H9 (cell line): Measurements from ENCODE around the gene KCTD4. TPM values are rescaled to one million over a fixed set of nuclear protein-coding genes. Genes with fewer than 3 reads are reported as not detected.

Experiments
- DNase-seq: peaks from one replicate; pipeline ENCODE4 v3.0.0-alpha.2; 2017
- H2AFZ ChIP-seq: one replicate; pipeline ENCODE4 v1.6.1; 2013; ENCODE audit warnings: mild to moderate bottlenecking, low read length, control low read depth, moderate library complexity
- H2AK5ac ChIP-seq: 2 replicates; pipeline ENCODE4 v1.6.1; 2013; ENCODE audit warnings: low read length, control low read depth, mixed read lengths; ENCODE audit not compliant: insufficient read length
- H2BK120ac ChIP-seq: one replicate; pipeline ENCODE4 v1.6.1; 2013; ENCODE audit warnings: low read depth, mild to moderate bottlenecking, low read length, control low read depth, inconsistent platforms; ENCODE audit not compliant: poor library complexity, severe bottlenecking
- H2BK12ac ChIP-seq: 2 replicates; pipeline ENCODE4 v1.6.1; 2013; ENCODE audit warnings: low read length, control low read depth, mixed read lengths, low read depth; ENCODE audit not compliant: insufficient read length
- H2BK15ac ChIP-seq: 2 replicates; pipeline ENCODE4 v1.6.1; 2013; ENCODE audit warnings: low read depth, low read length, control low read depth
- H2BK20ac ChIP-seq: one replicate; pipeline ENCODE4 v1.6.1; 2013; ENCODE audit warnings: low read depth, mild to moderate bottlenecking, low read length, control low read depth, inconsistent platforms; ENCODE audit not compliant: poor library complexity, severe bottlenecking
- H2BK5ac ChIP-seq: 2 replicates; pipeline ENCODE4 v1.6.1; 2013; ENCODE audit warnings: low read length, control low read depth, mixed read lengths; ENCODE audit not compliant: insufficient read length
- H3K14ac ChIP-seq: 2 replicates; pipeline ENCODE4 v1.6.1; 2013; ENCODE audit warnings: low read length, control low read depth; ENCODE audit not compliant: insufficient read depth
- H3K18ac ChIP-seq: 2 replicates; pipeline ENCODE4 v1.6.1; 2013; ENCODE audit warnings: low read depth, mild to moderate bottlenecking, mixed read lengths, low read length, control low read depth; ENCODE audit not compliant: insufficient read length
- H3K23ac ChIP-seq: 2 replicates; pipeline ENCODE4 v1.6.1; 2013; ENCODE audit warnings: low read length, control low read depth, mixed read lengths, low read depth; ENCODE audit not compliant: insufficient read length
- H3K23me2 ChIP-seq: 2 replicates; pipeline ENCODE4 v1.6.1; 2013; ENCODE audit warnings: low read depth, mild to moderate bottlenecking, mixed read lengths, low read length, control low read depth; ENCODE audit not compliant: insufficient read length, poor library complexity, severe bottlenecking
- H3K27ac ChIP-seq: 2 replicates; pipeline ENCODE4 v1.5.1; 2013; ENCODE audit warnings: low read length, control low read depth, mixed read lengths, low read depth; ENCODE audit not compliant: insufficient read length
- H3K27me3 ChIP-seq: 2 replicates; pipeline ENCODE4 v1.6.1; 2013; ENCODE audit warnings: low read length, control low read depth, inconsistent platforms; ENCODE audit not compliant: insufficient read depth
- H3K4ac ChIP-seq: 2 replicates; pipeline ENCODE4 v1.6.1; 2013; ENCODE audit warnings: low read depth, mild to moderate bottlenecking, control low read depth, inconsistent platforms, low read length, moderate library complexity
- H3K4me1 ChIP-seq: 2 replicates; pipeline ENCODE4 v1.6.1; 2013; ENCODE audit warnings: low read length, control low read depth, inconsistent platforms; ENCODE audit not compliant: insufficient read depth
- H3K4me2 ChIP-seq: 2 replicates; pipeline ENCODE4 v1.6.1; 2013; ENCODE audit warnings: low read length, control low read depth, mixed read lengths; ENCODE audit not compliant: insufficient read length, insufficient read depth
- H3K56ac ChIP-seq: 2 replicates; pipeline ENCODE4 v1.6.1; 2013; ENCODE audit warnings: low read depth, mild to moderate bottlenecking, mixed read lengths, low read length, control low read depth; ENCODE audit not compliant: insufficient read length
- H3K79me1 ChIP-seq: 2 replicates; pipeline ENCODE4 v1.6.1; 2013; ENCODE audit warnings: low read depth, mild to moderate bottlenecking, moderate library complexity, low read length, control low read depth, inconsistent platforms; ENCODE audit not compliant: insufficient read depth, poor library complexity, severe bottlenecking
- H3K79me2 ChIP-seq: 2 replicates; pipeline ENCODE4 v1.6.1; 2013; ENCODE audit warnings: low read length, control low read depth, inconsistent platforms; ENCODE audit not compliant: insufficient read depth
- H3K9ac ChIP-seq: 2 replicates; pipeline ENCODE4 v1.6.1; 2013; ENCODE audit warnings: low read length, control low read depth, mixed read lengths; ENCODE audit not compliant: insufficient read length; ENCODE audit errors: extremely low read depth
- H3K9me3 ChIP-seq: one replicate; pipeline ENCODE4 v1.6.1; 2013; ENCODE audit warnings: low read depth, low read length, inconsistent platforms; ENCODE audit not compliant: control insufficient read depth
- H3T11ph ChIP-seq: one replicate; pipeline ENCODE4 v1.6.1; 2013; ENCODE audit warnings: mild to moderate bottlenecking, low read length, control low read depth, inconsistent platforms
- H4K20me1 ChIP-seq: one replicate; pipeline ENCODE4 v1.6.1; 2013; ENCODE audit not compliant: control insufficient read depth, insufficient read length, insufficient read depth
- H4K5ac ChIP-seq: 2 replicates; pipeline ENCODE4 v1.6.1; 2013; ENCODE audit warnings: low read depth, mild to moderate bottlenecking, mixed read lengths, low read length, control low read depth; ENCODE audit not compliant: insufficient read length
- H4K8ac ChIP-seq: replicated peaks from 2 replicates; pipeline ENCODE4 v1.6.1; 2013; ENCODE audit warnings: low read length, control low read depth, mixed read lengths, low read depth; ENCODE audit not compliant: insufficient read length
- H4K91ac ChIP-seq: 2 replicates; pipeline ENCODE4 v1.6.1; 2013; ENCODE audit warnings: low read depth, mild to moderate bottlenecking, moderate library complexity, mixed read lengths, low read length, control low read depth; ENCODE audit not compliant: insufficient read length
- H3K27ac Mint-ChIP-seq, 3 experiments: 2 replicates in 2 of 3; 3 replicates in 1 of 3; pipeline ENCODE4 v1.8.0; 2020 to 2021; ENCODE audit warnings: mixed read lengths in 3 of 3, mild to moderate bottlenecking in 1 of 3, moderate library complexity in 1 of 3
- H3K27me3 Mint-ChIP-seq: 2 replicates; pipeline ENCODE4 v1.8.0; 2021; ENCODE audit warnings: low read depth, mild to moderate bottlenecking, moderate library complexity, mixed read lengths
- H3K36me3 Mint-ChIP-seq, 3 experiments: 2 replicates in 2 of 3; 3 replicates in 1 of 3; pipeline ENCODE4 v1.8.0; 2020 to 2021; ENCODE audit warnings: low read depth in 3 of 3, mixed read lengths in 3 of 3; ENCODE audit not compliant: insufficient read depth in 1 of 3
- H3K4me1 Mint-ChIP-seq, 2 experiments: 2 replicates each; pipeline ENCODE4 v1.8.0; 2020; ENCODE audit warnings: mixed read lengths in 2 of 2
- H3K4me3 Mint-ChIP-seq, 2 experiments: 2 replicates in 1 of 2; 3 replicates in 1 of 2; pipeline ENCODE4 v1.8.0; 2020 to 2021; ENCODE audit warnings: mild to moderate bottlenecking in 2 of 2, mixed read lengths in 2 of 2, moderate library complexity in 1 of 2
- H3K9me3 Mint-ChIP-seq, 2 experiments: 2 replicates in 1 of 2; 3 replicates in 1 of 2; pipeline ENCODE4 v1.8.0; 2020; ENCODE audit warnings: mild to moderate bottlenecking in 2 of 2, mixed read lengths in 2 of 2, moderate library complexity in 1 of 2
- WGBS: extraction: QIAGEN DNeasy Blood & Tissue Kit; methylation state at CpG from one replicate; pipeline ENCODE4 v1.1.7; 2013; ENCODE audit warnings: missing lambda C conversion rate, low lambda C conversion rate, mixed read lengths; ENCODE audit not compliant: insufficient read length; ENCODE audit errors: extremely low coverage; 5-methylcytosine and 5-hydroxymethylcytosine counted together
- total RNA-seq: library from RNA; stranded (reverse); gene quantifications from 2 replicates; pipeline ENCODE4 v1.2.1, GENCODE V29; 2021
- TF ChIP-seq, protein P1 (sequence below): fragments of 200-600 bp; sonication (generic); conservative IDR thresholded peaks from 3 replicates; pipeline ENCODE4 v1.8.0; 2021; ENCODE audit warnings: antibody characterized with exemption, mild to moderate bottlenecking

The KCTD4 gene
- total RNA-seq, 1 experiment from 2014 or later = not detected

DNA sequence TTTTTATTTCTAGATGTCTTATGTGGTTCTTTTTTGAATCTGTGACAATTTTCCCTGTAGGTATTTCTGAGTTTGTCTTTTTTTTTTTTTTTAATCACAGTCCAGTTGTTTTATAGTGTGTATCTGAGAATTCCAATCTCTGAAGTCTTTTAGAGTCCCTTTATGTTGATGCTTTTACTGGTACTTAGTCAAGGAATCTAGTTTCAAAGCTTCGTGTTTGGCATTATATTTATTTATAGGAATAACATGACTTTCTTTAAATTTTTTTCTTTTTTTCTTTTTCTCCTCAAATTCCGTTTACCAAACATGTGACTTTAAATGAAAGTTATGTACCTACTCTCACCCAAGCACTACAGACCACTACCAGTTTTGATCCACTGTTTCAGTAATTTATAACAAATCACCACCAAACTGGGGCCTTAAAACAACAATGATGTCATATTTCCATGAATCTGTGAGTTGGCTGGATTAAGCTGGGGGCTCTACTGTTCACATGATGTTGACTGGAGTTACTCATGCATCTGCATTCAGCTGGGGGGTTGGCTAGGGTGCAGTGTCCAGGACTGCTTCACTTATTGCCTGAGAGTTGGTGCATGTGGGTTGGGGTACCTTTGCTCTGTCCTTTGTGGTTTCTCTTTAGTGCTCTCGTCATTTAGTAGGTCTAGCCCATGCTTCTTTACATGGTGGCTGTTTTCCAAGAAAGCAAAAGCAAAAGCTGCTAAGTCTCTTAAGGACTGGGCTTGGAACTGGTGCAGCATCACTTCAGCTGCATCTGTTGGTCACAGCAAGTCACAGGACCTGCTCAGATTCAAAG, 22.3 kb downstream of the KCTD4 start:
- Histone ChIP-seq H3K27ac (no peak overlapping the region), H3K4me2 (no peak overlapping the region), H2BK12ac (no peak overlapping the region), H4K20me1 (peaks cover 3% of the 10 kb centered on the region), H3K9ac (no peak overlapping the region), H3K4ac (no peak overlapping the region), H2AFZ (no peak overlapping the region), H3K27me3 (no peaks in the 10 kb centered on the region), H2BK120ac (no peak overlapping the region), H3K79me1 (no peaks in the 10 kb centered on the region), H3K23ac (no peak overlapping the region), H3K4me1 (no peaks in the 10 kb centered on the region), H4K91ac (no peak overlapping the region), H2BK15ac (no peak overlapping the region), H2BK5ac (no peak overlapping the region), H3T11ph (no peak overlapping the region), H3K79me2 (no peaks in the 10 kb centered on the region), H3K23me2 (no peaks in the 10 kb centered on the region), H4K8ac (no peak overlapping the region), H2BK20ac (no peak overlapping the region), H3K18ac (no peak overlapping the region), H3K9me3 (no peaks in the 10 kb centered on the region), H3K56ac (no peak overlapping the region), H4K5ac (no peak overlapping the region), H2AK5ac (no peak overlapping the region), H3K14ac (no peak overlapping the region)
- no peak overlapping the region for H3K4me3 Mint-ChIP-seq
- peak overlapping the region in 2 of 3 experiments; percentile 42 to 52; a peak in 2 of 7 replicates for H3K27ac Mint-ChIP-seq
- no peaks in the 10 kb centered on the region for H3K27me3 Mint-ChIP-seq
- peaks cover 0 to 5% of the 10 kb centered on the region in 2 experiments; a peak in 1 of 4 replicates for H3K4me1 Mint-ChIP-seq
- H3K9me3 Mint-ChIP-seq = no peaks in the 10 kb centered on the region
- DNase-seq = no peak
- no peaks in the 10 kb centered on the region; a peak in 2 of 7 replicates for H3K36me3 Mint-ChIP-seq
- WGBS = no CpG with 5 or more reads among the region's 3 CpGs
- TF ChIP-seq, protein P1, sequence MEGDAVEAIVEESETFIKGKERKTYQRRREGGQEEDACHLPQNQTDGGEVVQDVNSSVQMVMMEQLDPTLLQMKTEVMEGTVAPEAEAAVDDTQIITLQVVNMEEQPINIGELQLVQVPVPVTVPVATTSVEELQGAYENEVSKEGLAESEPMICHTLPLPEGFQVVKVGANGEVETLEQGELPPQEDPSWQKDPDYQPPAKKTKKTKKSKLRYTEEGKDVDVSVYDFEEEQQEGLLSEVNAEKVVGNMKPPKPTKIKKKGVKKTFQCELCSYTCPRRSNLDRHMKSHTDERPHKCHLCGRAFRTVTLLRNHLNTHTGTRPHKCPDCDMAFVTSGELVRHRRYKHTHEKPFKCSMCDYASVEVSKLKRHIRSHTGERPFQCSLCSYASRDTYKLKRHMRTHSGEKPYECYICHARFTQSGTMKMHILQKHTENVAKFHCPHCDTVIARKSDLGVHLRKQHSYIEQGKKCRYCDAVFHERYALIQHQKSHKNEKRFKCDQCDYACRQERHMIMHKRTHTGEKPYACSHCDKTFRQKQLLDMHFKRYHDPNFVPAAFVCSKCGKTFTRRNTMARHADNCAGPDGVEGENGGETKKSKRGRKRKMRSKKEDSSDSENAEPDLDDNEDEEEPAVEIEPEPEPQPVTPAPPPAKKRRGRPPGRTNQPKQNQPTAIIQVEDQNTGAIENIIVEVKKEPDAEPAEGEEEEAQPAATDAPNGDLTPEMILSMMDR = no peak
